Tibial artery (tissue), 4 donors: ENCODE data around the gene CTU2.

ENCODE experiments used
- DNase-seq, 2 donors: peaks; one replicate each; pipeline ENCODE4 v3.0.0-alpha.2; 2019
- H3K27ac ChIP-seq, 2 donors: fragments of 200-600 bp; sonication (generic) in 1 of 2; 1 replicate in 1 of 2; 2 replicates in 1 of 2; pipeline ENCODE4 v1.5.1; 2018 to 2019; ENCODE audit warnings: mild to moderate bottlenecking in 1 of 2
- H3K27me3 ChIP-seq, 2 donors: fragments of 200-600 bp; sonication (generic) in 1 of 2; one replicate each; pipeline versions ENCODE4 v1.5.1 to v1.6.0; 2016 to 2019
- H3K36me3 ChIP-seq, 3 donors: fragments of 200-600 bp; sonication (generic) in 2 of 3; one replicate each; pipeline ENCODE4 v1.5.1; 2016 to 2019; ENCODE audit warnings: mild to moderate bottlenecking in 2 of 3
- H3K4me1 ChIP-seq, 4 donors: fragments of 200-600 bp; sonication (generic) in 2 of 4; 1 replicate in 3 of 4; 2 replicates in 1 of 4; pipeline ENCODE4 v1.5.1; 2016 to 2019
- H3K4me3 ChIP-seq, 2 donors: fragments of 200-600 bp; sonication (generic) in 1 of 2; 1 replicate in 1 of 2; 2 replicates in 1 of 2; pipeline ENCODE4 v1.5.1; 2018 to 2019; ENCODE audit warnings: mild to moderate bottlenecking in 2 of 2
- H3K9me3 ChIP-seq, 3 donors: fragments of 200-600 bp; sonication (generic) in 1 of 3; one replicate each; pipeline ENCODE4 v1.5.1; 2016 to 2019
- CTCF ChIP-seq, 2 experiments: fragments of 200-600 bp in 1 of 2; fragments of 450-650 bp in 1 of 2; IDR thresholded peaks; one replicate each; pipeline ENCODE4 v1.5.1; 2017 to 2019; ENCODE audit warnings: antibody characterized with exemption in 2 of 2, mild to moderate bottlenecking in 1 of 2, moderate library complexity in 1 of 2
- intact Hi-C: fragments of 100-400 bp; cut with DNase I; formaldehyde crosslinking; loops from one replicate; pipeline ENCODE4 v1.15.0; 2023; ENCODE audit warnings: low total_unique reads

Gene CTU2

GRCh38 chr16:88754109-88754911 lies 48.0 kb downstream of the CTU2 start:
- Histone ChIP-seq H3K4me1 (peaks cover 0 to 11% (median 0%) of the 10 kb centered on the region in 4 donors), H3K27me3 (no peaks in the 10 kb centered on the region), H3K36me3 (peaks cover 0 to 8% (median 4%) of the 10 kb centered on the region in 3 donors), H3K4me3 (no peak overlapping the region), H3K9me3 (peaks cover 0 to 4% (median 0%) of the 10 kb centered on the region in 3 donors), H3K27ac (no peak overlapping the region)
- DNase-seq: no peak
- TF ChIP-seq CTCF (IDR thresholded peaks at IDR 0.05): no peak
- intact Hi-C loops: no loop called here

GRCh38 chr16:88754912-88755744 lies 48.8 kb downstream of the CTU2 start:
- peaks cover 0 to 19% (median 0%) of the 10 kb centered on the region in 4 donors for H3K4me1 ChIP-seq
- no peak for TF ChIP-seq CTCF (IDR thresholded peaks at IDR 0.05)
- H3K27ac ChIP-seq: no peak overlapping the region
- H3K4me3 ChIP-seq: no peak overlapping the region
- intact Hi-C loops: no loop called here
- no peaks in the 10 kb centered on the region for H3K27me3 ChIP-seq
- H3K36me3 ChIP-seq: peaks cover 0 to 8% (median 4%) of the 10 kb centered on the region in 3 donors
- peaks cover 0 to 4% (median 0%) of the 10 kb centered on the region in 3 donors for H3K9me3 ChIP-seq
- no peak for DNase-seq

GRCh38 chr16:88755745-88756443 lies 49.6 kb downstream of the CTU2 start:
- intact Hi-C loops: no loop called here
- peaks cover 0 to 8% (median 4%) of the 10 kb centered on the region in 3 donors for H3K36me3 ChIP-seq
- no peak for TF ChIP-seq CTCF (IDR thresholded peaks at IDR 0.05)
- no peak overlapping the region for H3K4me3 ChIP-seq
- peaks cover 0 to 4% (median 0%) of the 10 kb centered on the region in 3 donors for H3K9me3 ChIP-seq
- no peak overlapping the region for H3K27ac ChIP-seq
- H3K27me3 ChIP-seq: no peaks in the 10 kb centered on the region
- DNase-seq: no peak
- H3K4me1 ChIP-seq: peaks cover 0 to 27% (median 0%) of the 10 kb centered on the region in 4 donors

- intact Hi-C loops: no loop called here
These were observed 52.1 kb downstream of the CTU2 start for GRCh38 chr16:88758227-88758943.

More at GRCh38 chr16:88758227-88758943, 52.1 kb downstream of the CTU2 start:
- Histone ChIP-seq H3K4me1 (peaks cover 0 to 46% (median 0%) of the 10 kb centered on the region in 4 donors), H3K27me3 (no peaks in the 10 kb centered on the region), H3K4me3 (no peak overlapping the region), H3K9me3 (peaks cover 0 to 4% (median 0%) of the 10 kb centered on the region in 3 donors), H3K36me3 (no peaks in the 10 kb centered on the region), H3K27ac (no peak overlapping the region)
- no peak for TF ChIP-seq CTCF (IDR thresholded peaks at IDR 0.05)
- no peak for DNase-seq
